HepG2 (cell line): Measurements from ENCODE around the gene CPEB3.

ENCODE experiments used
- CREB1 ChIP-seq, 2 experiments: fragments of 450-650 bp in 1 of 2; IDR thresholded peaks; 2 replicates each; pipeline ENCODE4 v1.6.1; 2016 to 2017; ENCODE audit warnings: control low read depth in 1 of 2, mild to moderate bottlenecking in 1 of 2, missing compliant biosample characterization in 1 of 2, missing genetic modification characterization in 1 of 2
- FOXK1 ChIP-seq: sonication (generic); formaldehyde crosslinking; IDR thresholded peaks from 2 replicates; pipeline ENCODE4 v1.4.0; 2020; ENCODE audit warnings: low read depth, missing genetic modification reagents, borderline replicate concordance
- KLF6 ChIP-seq: IDR thresholded peaks from 2 replicates; pipeline ENCODE4 v1.8.0; 2016; ENCODE audit warnings: missing biosample characterization, missing genetic modification reagents
- PRDM4 ChIP-seq: sonication (generic); formaldehyde crosslinking; IDR thresholded peaks from 2 replicates; pipeline ENCODE4 v1.9.0; 2021; ENCODE audit warnings: missing genetic modification reagents, borderline replicate concordance
- SMAD1 ChIP-seq: sonication (generic); formaldehyde crosslinking; IDR thresholded peaks from 2 replicates; pipeline ENCODE4 v1.4.0; 2020; ENCODE audit warnings: missing genetic modification reagents, low read depth, mild to moderate bottlenecking, borderline replicate concordance
- SMC3 ChIP-seq: IDR thresholded peaks from 2 replicates; pipeline ENCODE4 v1.6.1; 2011; ENCODE audit warnings: low read length, improper control_type of control experiment
- ZNF484 ChIP-seq: sonication (generic); formaldehyde crosslinking; IDR thresholded peaks from 2 replicates; pipeline ENCODE4 v1.5.1; 2020; ENCODE audit warnings: mild to moderate bottlenecking, low read depth, missing genetic modification reagents, borderline replicate concordance
- TF ChIP-seq, protein P1 (sequence below): sonication (generic); formaldehyde crosslinking; IDR thresholded peaks from 2 replicates; pipeline ENCODE4 v1.5.0; 2020; ENCODE audit warnings: mild to moderate bottlenecking, missing genetic modification reagents, moderate library complexity
- TF ChIP-seq, protein P2 (sequence below): sonication (generic); formaldehyde crosslinking; IDR thresholded peaks from 2 replicates; pipeline ENCODE4 v1.4.0; 2020; ENCODE audit warnings: missing genetic modification reagents

- TF ChIP-seq, protein P1, sequence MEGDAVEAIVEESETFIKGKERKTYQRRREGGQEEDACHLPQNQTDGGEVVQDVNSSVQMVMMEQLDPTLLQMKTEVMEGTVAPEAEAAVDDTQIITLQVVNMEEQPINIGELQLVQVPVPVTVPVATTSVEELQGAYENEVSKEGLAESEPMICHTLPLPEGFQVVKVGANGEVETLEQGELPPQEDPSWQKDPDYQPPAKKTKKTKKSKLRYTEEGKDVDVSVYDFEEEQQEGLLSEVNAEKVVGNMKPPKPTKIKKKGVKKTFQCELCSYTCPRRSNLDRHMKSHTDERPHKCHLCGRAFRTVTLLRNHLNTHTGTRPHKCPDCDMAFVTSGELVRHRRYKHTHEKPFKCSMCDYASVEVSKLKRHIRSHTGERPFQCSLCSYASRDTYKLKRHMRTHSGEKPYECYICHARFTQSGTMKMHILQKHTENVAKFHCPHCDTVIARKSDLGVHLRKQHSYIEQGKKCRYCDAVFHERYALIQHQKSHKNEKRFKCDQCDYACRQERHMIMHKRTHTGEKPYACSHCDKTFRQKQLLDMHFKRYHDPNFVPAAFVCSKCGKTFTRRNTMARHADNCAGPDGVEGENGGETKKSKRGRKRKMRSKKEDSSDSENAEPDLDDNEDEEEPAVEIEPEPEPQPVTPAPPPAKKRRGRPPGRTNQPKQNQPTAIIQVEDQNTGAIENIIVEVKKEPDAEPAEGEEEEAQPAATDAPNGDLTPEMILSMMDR (CRISPR knock-in tag), result no peak
- TF ChIP-seq CREB1 (IDR thresholded peaks at IDR 0.05) (no peak), CREB1 (CRISPR knock-in tag; IDR thresholded peaks at IDR 0.05) (no peak; the same call in 1 of the 2 replicates), PRDM4 (CRISPR knock-in tag) (no peak), KLF6 (CRISPR knock-in tag) (no peak), ZNF484 (CRISPR knock-in tag) (no peak), SMC3 (no peak), SMAD1 (CRISPR knock-in tag) (no peak), FOXK1 (CRISPR knock-in tag) (no peak)
- TF ChIP-seq, protein P2, sequence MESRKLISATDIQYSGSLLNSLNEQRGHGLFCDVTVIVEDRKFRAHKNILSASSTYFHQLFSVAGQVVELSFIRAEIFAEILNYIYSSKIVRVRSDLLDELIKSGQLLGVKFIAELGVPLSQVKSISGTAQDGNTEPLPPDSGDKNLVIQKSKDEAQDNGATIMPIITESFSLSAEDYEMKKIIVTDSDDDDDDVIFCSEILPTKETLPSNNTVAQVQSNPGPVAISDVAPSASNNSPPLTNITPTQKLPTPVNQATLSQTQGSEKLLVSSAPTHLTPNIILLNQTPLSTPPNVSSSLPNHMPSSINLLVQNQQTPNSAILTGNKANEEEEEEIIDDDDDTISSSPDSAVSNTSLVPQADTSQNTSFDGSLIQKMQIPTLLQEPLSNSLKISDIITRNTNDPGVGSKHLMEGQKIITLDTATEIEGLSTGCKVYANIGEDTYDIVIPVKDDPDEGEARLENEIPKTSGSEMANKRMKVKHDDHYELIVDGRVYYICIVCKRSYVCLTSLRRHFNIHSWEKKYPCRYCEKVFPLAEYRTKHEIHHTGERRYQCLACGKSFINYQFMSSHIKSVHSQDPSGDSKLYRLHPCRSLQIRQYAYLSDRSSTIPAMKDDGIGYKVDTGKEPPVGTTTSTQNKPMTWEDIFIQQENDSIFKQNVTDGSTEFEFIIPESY (CRISPR knock-in tag), result no peak
Observed at GRCh38 chr10:92241158-92241500, 49.7 kb downstream of the CPEB3 start.
